SW 1271 (cell line): ENCODE data around the gene KCNK2.
"Not testable (repeated sequence)": the region's sequence is repeated elsewhere in the genome, so short reads cannot be mapped to it uniquely, and the experiment has no call there.

Experiments used
- DNase-seq, 2 experiments: peaks; one replicate each; lab custom pipeline; 2025; lab: John Stamatoyannopoulos, UW

KCNK2 gene

GRCh38 chr1:215156232-215156631 is 73.7 kb downstream of the KCNK2 start:
- no peak for DNase-seq

DNA sequence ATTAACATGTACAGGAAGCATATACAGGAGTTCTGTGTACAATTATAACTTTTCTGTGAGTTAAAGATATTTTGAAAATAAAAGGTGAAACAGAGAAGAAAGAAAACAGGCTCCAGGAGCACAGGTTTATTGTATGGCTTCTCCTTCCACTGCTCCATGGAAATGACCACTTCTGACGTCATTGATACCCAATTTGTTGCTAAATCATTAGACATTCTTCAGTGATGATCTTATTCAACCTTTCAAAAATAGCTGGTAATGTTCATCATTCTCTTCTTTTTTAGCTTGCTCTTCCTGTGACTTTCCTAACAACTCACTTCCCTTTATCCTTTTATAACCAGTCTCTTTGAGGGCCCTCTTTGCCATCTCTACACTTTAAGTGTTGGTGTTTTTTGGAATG is 77.8 kb downstream of the KCNK2 start:
- no peak for DNase-seq

GRCh38 chr1:215163144-215163543 is 80.6 kb downstream of the KCNK2 start:
- DNase-seq = not testable (repeated sequence)

DNA sequence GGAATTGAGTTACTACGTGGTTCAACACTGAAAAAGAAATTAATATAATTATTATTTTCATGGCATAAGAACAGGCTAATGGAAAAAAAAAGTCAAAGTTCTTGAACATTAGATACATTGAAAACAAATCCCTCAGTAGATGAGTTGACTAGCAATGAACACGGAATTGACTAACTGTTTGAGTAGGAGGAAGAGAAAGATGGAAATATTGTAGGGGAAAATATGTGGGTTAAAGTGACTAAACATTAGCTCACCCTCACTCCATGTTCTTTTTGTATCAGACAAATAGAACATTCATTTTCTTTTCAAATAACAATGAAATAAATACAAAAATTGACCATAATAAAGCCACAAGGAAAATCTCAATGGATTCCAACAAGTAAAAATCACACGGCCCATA is 84.3 kb downstream of the KCNK2 start:
- no peak for DNase-seq

DNA sequence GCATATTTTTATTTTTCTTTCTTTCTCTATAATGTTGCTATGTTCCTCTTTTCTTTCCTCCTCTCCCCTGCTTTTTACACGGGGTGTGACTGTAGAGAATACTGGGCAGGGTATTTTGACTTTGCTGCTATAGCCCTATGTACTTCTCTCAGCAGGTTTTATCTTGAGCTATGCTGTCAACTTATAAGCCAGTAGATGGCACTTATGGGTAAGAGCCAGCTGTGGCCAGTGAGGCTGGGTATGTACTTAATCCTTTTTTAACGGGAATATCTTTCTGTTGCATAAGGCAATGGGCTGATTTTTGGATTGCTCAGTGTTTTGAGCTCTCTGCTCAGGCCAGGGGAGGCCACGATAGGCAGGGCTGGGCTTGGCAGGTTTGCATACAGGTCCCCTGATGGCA is 99.0 kb downstream of the KCNK2 start:
- no peak for DNase-seq

- no peak for DNase-seq
These were observed 102.6 kb downstream of the KCNK2 start for GRCh38 chr1:215185067-215185620.

DNA sequence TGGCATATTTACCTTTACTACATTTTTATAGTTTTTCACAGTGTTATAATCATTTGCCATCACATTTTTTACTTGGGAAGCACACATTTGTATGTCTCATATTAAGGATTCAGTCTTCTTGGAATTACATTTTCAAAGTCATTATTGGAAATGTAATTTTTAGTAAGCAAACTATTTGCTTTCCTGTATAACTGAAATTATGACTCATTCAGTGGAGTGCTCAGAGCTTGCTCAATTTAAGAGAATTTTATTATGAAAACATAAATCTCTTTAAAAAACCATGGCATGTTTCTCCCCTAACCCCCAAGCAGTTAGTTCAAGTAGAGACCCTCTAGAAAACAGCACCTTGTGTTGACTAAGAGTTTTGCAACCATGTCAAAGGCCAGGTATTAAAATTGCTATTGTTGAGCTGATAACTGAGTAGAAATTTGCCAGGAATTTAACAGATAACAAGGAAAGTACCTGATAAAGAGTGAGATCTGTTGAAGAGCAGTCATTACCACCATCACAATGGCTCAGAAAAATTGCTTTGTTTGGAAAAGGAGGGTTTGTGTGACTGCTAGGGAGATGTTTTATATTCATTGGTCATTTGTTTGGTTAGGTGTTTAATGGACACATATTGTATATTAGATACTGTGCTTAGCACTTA is 105.9 kb downstream of the KCNK2 start:
- no peak for DNase-seq

DNA sequence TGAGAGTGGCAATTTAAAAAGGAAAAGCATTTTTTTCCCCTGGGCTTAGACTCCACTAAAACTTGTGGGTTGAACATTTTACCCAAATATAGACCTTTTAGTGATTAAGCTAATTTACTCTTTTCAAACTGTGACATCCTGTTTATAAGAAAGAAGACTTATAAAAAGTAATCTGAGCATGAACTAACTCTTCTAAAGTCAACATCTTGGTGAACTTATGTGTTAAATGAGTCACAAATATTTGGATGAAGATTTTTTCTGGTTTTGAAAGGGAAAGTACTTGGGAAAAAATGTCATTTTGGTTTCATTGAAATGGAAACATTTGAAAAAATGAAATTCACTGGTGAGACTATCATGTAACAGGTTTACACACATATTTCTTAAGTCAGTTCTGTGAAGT is 109.8 kb downstream of the KCNK2 start:
- DNase-seq = no peak

DNA sequence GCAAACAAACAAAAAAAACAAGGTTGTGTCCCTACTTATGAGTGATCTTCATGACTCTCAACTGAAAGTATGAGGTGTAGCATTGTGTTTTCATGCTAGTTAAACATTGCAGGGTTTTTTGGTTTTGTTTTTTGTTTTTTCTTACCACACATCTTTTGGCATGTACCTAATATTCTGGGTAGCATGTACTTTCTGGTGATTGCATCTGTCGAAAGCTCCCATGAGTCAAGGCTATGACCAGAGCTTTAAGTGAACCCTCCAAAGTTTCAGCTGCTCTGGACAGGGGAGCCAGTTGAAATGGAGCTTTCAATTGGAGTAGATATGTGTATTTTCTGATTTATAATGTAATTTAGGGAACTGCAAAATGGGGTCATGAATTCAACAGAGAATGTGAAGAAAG is 115.5 kb downstream of the KCNK2 start:
- no peak for DNase-seq

DNA sequence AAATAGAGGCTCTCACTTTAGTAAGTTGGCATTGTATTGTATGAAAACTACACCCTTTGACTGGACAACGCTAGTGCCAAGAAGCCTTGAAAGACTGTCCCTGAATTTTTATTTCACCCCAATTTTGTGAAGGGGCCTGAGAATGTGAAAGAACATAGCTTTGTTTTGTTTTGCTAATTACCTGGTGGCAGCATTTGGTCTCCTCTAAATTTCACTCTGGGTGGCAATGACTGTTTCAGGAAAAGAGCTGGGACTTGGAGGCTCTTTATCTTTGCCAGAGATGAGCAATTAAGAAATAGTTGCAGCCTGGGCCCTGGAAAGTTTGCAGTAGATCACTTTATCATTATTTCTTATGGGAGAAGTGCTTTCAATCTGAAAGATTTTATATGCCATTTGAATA is 117.6 kb downstream of the KCNK2 start:
- no peak for DNase-seq

- DNase-seq = no peak
These were observed 118.7 kb downstream of the KCNK2 start for GRCh38 chr1:215201283-215201682.

DNA sequence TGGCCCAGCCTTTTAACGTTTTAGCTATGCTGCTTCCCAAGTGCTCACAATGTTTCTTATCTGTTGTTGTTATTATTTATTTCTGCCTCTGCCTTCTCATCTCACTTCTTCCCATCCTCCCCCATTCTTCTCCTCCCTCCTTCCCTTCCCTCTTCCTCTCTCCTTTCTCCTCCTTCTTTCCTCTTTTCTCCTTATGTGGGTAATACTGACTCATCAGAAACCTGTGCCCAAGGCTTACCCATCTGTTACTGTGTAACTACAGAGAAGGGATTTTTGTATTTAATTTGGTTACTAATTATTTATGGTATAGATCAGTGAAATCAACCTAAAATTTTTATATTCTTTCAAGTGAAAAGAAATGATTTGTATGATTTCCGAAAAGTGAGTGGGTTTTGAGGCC is 120.3 kb downstream of the KCNK2 start:
- DNase-seq = no peak

DNA sequence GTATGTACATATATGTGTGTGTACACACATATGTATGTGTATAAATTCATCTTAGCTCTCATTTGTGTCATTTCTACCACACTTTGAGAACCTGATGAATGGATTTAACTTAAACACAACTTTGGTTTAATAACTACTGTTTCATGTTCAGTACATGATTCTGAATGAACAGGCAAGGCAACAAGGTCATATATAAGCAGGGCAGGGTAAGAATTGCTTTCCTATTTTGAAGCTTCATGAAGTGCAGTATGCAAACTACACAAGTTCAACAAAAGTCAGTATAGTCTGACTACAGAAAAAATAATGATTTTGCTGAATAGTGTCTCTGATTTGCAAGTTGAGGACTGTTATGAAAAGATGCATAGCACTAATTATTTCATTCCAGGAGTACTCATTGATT is 127.6 kb downstream of the KCNK2 start:
- DNase-seq = no peak

GRCh38 chr1:215215846-215216245 is 133.3 kb downstream of the KCNK2 start:
- DNase-seq = no peak

DNA sequence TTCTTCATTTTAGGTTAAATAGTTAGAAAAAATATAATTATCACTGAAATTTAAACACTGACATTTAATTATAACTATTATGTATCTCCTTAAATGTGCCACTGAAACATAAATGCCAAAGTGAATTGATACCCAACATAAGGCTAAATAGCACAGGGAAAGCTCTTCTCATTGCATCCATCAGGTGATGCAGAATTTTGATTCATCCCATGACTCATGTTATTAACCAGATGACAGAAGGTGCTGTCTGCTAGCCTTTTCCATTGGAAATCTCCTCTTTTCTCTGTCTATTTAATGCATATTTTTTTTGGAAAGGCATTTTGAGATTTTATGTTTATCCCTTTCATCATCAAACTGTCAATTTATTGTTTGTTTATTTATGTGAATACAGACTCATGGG is 136.8 kb downstream of the KCNK2 start:
- no peak for DNase-seq

- no peak for DNase-seq
These were observed 137.8 kb downstream of the KCNK2 start for GRCh38 chr1:215220346-215220745.

- DNase-seq = no peak
These were observed 144.2 kb downstream of the KCNK2 start for GRCh38 chr1:215226757-215227156.

DNA sequence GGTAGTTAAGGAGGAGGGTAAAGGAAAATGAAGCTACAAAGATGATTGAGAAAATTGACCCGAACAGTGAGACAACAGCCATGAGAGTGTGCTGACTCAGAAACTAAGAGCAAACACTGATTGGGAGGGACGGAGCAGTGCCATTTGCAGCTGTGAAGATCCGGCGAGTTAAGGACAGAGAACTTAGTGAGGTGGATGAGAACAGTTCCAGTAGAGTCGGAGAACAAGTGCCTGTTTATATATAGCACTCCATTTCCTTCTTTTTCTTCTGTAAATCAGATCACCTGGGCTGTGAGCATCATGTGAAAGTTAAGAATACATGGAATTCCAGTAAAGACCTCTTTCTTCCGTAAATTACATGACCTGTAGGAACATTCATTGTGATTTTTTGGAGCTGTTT is 145.7 kb downstream of the KCNK2 start:
- no peak for DNase-seq

GRCh38 chr1:215241451-215241850 is 158.9 kb downstream of the KCNK2 start:
- no peak for DNase-seq

DNA sequence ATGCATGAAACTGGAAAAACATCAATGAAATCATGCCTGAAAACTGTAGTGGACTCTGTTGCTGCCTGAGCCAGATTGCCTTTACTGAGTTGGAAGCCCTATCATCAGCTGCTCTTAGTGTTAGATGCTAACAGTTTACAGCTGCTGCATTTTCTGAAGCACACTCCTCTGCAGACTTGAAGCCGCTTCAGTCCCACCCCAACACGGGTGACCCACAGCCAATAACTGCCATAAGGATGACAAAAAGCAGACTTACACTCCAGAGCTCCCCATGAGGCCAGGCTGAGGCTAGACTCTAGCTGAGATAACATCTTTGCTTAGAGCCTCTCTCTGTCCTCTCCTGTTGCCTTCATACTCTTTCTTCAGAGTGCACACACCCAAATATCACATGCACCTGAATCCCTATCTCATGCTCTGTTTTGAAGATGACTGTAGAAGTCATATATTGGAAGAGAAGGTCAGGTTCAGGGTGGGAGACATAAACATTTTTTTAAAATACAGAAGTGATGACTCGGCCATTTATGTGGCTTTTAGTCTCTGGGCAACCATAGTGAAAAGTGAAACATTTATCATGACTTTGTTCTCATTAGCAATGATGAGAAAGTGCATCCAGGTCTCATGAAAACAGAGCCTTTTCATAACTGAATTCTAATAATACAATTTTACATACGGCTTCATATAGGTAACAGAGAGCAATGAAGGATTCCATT is 161.0 kb downstream of the KCNK2 start:
- no peak for DNase-seq

GRCh38 chr1:215250913-215251312 is 168.4 kb downstream of the KCNK2 start:
- DNase-seq = no peak

- no peak for DNase-seq
These were observed 168.9 kb downstream of the KCNK2 start for GRCh38 chr1:215251428-215251827.

DNA sequence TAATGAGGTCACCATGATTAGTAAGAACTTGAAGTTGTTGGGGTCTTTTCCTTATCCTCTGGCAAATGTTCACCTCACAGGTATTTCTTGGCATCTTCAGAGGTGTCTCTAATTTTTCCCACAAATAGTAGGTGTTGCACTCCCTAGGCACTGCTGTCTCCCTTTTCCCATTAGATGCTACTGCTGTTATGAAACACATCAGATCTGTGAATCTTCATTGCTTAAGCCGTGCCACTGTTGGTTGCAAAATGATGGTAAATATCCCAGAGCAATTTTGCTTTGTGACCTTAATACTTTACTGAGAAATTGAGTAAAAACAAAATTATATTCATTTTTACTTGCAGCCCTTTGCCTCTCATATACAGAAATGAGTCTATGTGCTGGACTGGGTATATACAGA is 169.6 kb downstream of the KCNK2 start:
- no peak for DNase-seq
